Epithelial cell of esophagus (primary cell): ENCODE measurements around the gene HSDL1.

Experiments
- DNase-seq: peaks from one replicate; pipeline ENCODE4 v3.0.0; 2010; ENCODE audit warnings: low read depth
- H3K4me3 ChIP-seq: 2 replicates; pipeline ENCODE4 v1.5.1; 2011; ENCODE audit warnings: mild to moderate bottlenecking, low read length, control low read depth
- CTCF ChIP-seq: IDR thresholded peaks from 2 replicates; pipeline ENCODE4 v1.5.1; 2011; ENCODE audit warnings: low read depth, mild to moderate bottlenecking, low read length, control low read depth, inconsistent platforms; ENCODE audit not compliant: insufficient read depth; ENCODE audit errors: missing control alignments

The HSDL1 gene

GRCh38 chr16:84184775-84185174 is 39.8 kb upstream of the HSDL1 start:
- H3K4me3 ChIP-seq: no peak overlapping the region
- no peak for TF ChIP-seq CTCF

DNA sequence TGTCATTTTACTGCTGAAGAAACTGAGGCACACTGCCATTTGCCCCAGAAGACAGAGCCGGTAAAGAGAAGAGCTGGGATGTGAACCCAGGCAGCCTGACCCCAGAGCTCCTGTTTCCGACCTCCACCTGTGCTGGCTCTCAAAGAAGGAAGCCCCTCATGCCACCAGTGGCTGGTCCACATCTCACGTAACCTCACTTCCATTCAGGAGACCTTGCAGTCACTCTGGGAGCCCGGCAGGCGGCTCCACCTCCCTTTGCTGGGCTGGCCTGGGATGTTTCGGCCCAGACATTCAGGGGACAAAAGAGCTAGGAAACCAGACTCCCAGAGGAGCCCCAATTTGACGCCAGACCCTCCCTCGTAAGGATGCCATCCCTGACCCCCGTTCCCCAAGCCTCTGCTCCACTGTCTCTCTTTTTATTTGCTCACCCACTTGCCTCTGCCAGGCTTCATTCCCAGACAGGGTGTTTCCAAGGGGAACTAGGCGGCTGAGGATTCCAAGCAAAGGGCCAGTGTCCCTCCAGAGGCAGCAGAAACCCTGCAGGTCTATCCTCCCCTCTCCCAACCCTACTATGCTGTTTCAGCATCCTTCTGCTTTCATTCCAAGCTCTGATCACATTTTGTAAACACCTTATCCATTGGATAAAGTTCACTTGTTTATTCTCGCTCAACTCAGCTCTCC is 39.1 kb upstream of the HSDL1 start:
- peak; percentile 52 for TF ChIP-seq CTCF
- H3K4me3 ChIP-seq: no peak overlapping the region
- peak; percentile 21 for DNase-seq

More at GRCh38 chr16:84184775-84185174, 39.8 kb upstream of the HSDL1 start:
- DNase-seq: no peak

GRCh38 chr16:84183572-84183875 is 38.5 kb upstream of the HSDL1 start:
- H3K4me3 ChIP-seq: no peak overlapping the region
- TF ChIP-seq CTCF: no peak
- no peak for DNase-seq

DNA sequence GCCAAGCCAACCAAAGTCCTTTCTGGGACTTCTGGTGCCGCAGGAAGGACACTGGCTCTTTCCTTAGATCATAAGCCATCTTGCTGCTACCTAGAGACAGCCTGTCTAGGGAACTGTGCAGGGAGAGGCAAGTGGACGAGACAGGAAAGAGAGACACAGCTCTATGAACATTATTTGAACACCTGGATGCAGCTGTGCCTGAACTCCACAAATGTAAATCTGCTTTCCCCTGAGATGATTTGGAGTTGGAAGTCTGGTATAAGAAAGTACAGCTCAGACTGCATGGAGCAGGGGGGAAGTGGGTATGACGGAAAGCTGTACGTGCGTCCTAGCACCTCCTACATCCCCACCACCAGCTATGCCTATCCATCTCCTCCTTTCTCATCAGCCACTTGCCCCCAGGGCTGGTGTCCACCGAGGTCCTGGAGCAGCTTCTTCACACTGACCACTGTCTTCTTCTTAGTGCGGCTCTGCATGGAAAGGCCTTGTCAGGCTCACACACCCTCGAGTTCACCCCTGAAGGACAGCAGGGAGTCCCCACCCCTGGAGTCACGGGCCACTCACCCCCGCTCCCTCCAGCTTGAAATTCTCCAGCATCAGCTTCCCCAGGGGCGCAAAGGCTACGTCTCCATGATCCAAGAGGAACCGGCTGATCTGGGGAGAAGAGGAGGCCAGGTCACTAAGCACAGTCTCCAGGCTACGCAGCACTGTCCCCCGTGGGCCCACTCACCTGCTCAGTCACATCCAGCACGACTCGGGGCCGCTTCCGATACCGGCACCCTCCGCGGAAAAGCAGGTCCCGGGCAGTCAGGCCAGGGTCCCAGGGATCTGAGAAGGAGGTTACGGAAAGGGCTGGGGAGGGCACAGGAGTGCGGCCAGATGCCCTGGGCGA is 37.9 kb upstream of the HSDL1 start:
- no peak for DNase-seq
- TF ChIP-seq CTCF: no peak

DNA sequence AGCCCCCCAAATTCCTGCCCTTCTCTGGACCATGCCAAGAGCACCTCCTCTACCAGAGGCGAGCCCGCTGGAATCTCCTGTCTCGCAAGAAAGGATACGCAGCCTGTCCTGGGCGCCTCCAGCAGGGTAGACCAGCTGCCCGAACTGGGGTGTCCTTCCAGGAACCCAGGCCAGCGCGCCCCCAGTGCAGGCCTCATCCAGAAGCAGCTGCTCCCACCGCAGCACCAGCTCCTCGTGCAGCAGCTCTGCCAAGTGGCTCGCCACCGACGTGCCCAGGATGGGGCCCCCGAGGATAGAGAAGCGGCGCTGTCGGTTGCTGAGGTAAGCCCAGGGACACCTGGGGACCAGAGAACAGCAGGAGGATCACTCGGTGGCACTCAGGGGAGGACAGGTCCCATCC is 37.1 kb upstream of the HSDL1 start:
- no peak for TF ChIP-seq CTCF
- DNase-seq: no peak
- no peak overlapping the region for H3K4me3 ChIP-seq

More for the DNA sequence above, 37.9 kb upstream of the HSDL1 start:
- H3K4me3 ChIP-seq: no peak overlapping the region

DNA sequence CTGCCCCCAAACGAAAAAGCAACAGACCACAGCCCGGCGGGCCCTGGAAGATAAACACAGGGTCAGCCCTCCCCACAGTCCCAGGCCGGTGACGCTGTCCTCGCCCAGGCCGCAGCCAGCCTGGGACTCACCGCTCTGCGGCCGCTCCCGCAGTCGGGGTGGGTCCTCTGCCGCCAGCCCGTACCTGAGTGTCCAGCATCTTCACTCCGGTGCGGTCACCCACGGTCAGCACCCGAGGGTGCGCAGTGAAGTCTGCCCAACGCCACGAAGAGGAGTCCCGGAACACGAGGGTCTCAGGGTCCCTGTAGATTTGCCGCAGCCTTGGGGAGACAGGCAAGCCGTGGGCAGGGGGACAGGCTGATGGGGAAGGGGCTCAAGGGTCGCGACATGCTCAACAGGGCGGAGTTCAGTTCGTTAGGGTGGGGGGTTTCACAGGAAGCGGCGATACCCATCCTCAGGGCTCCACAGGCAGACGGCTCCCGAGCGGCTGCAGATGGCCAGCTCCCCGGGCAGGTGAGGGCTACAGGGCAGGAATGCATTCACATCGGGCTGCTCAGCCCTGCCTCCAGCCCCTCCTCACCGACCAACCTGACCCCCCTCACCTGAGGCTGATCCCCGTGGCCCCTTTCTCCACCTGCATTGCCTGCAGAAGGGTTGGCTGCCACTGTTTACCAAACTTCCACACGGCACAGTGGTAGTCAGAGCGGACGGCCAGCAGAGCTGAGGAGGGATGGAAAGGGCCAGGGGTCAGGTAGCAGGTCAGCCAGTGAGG is 36.4 kb upstream of the HSDL1 start:
- H3K4me3 ChIP-seq: no peak overlapping the region
- TF ChIP-seq CTCF: no peak
- DNase-seq: no peak
